HuH-7.5 (cell line): ENCODE results near the gene NHLRC4.

Experiments used
- DNase-seq: peaks from one replicate; pipeline ENCODE4 v3.0.0; 2011; ENCODE audit warnings: low spot score

The NHLRC4 gene

GRCh38 chr16:530111-530817 lies 36.5 kb upstream of the NHLRC4 start:
- no peak for DNase-seq

- no peak for DNase-seq
Observed at GRCh38 chr16:531494-532125, 35.2 kb upstream of the NHLRC4 start.

- peak; percentile 90 for DNase-seq
Observed at GRCh38 chr16:533391-534123, 33.2 kb upstream of the NHLRC4 start.

- no peak for DNase-seq
Observed at GRCh38 chr16:534135-534534, 32.7 kb upstream of the NHLRC4 start.

GRCh38 chr16:534856-535445 lies 31.9 kb upstream of the NHLRC4 start:
- DNase-seq, result no peak

GRCh38 chr16:535446-536405 lies 31.1 kb upstream of the NHLRC4 start:
- DNase-seq, result no peak

GRCh38 chr16:536746-537145 lies 30.1 kb upstream of the NHLRC4 start:
- no peak for DNase-seq

GRCh38 chr16:537415-538335 lies 29.1 kb upstream of the NHLRC4 start:
- DNase-seq, result no peak

GRCh38 chr16:539901-540530 lies 26.8 kb upstream of the NHLRC4 start:
- DNase-seq, result no peak

- DNase-seq, result no peak
Observed at GRCh38 chr16:540645-541340, 26.0 kb upstream of the NHLRC4 start.

GRCh38 chr16:543301-544164 lies 23.3 kb upstream of the NHLRC4 start:
- peak; percentile 82 for DNase-seq

- DNase-seq, result no peak
Observed at GRCh38 chr16:544517-544916, 22.3 kb upstream of the NHLRC4 start.

GRCh38 chr16:546909-547770 lies 19.7 kb upstream of the NHLRC4 start:
- no peak for DNase-seq

GRCh38 chr16:548586-548985 lies 18.2 kb upstream of the NHLRC4 start:
- DNase-seq, result no peak

GRCh38 chr16:549544-550263 lies 17.1 kb upstream of the NHLRC4 start:
- no peak for DNase-seq

GRCh38 chr16:551210-551609 lies 15.6 kb upstream of the NHLRC4 start:
- no peak for DNase-seq

- no peak for DNase-seq
Observed at GRCh38 chr16:552171-552570, 14.6 kb upstream of the NHLRC4 start.
